Stimulated activated CD8-positive, alpha-beta memory T cell treated with anti-CD3 and anti-CD28 coated beads, Interleukin-4, amount 100 ng/mL, for 1 hour (primary cell): ENCODE data around the gene TMCC3.
"Not testable (repeated sequence)": the region's sequence is repeated elsewhere in the genome, so short reads cannot be mapped to it uniquely, and the experiment has no call there.

Experiments
- DNase-seq, 2 donors: peaks; one replicate each; pipeline ENCODE4 v3.0.0-alpha.2; 2020; ENCODE audit warnings: low read depth in 2 of 2, low spot score in 1 of 2

TMCC3 gene

DNA sequence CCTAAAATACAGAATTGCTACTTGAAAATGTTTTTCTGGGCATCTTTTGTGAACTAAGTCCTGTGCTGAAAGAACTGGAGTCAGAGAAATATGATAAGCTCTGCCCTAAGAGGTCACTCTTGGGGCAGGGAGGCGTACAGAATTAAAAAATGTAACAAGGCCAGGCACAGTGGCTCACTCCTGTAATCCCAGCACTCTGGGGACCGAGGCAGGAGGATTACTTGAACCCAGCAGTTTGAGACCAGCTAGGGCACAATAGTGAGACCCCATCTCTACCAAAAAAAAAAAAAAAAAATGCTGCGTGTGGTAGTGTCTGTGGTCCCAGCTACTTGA, 46.0 kb downstream of the TMCC3 start:
- no peak for DNase-seq

DNA sequence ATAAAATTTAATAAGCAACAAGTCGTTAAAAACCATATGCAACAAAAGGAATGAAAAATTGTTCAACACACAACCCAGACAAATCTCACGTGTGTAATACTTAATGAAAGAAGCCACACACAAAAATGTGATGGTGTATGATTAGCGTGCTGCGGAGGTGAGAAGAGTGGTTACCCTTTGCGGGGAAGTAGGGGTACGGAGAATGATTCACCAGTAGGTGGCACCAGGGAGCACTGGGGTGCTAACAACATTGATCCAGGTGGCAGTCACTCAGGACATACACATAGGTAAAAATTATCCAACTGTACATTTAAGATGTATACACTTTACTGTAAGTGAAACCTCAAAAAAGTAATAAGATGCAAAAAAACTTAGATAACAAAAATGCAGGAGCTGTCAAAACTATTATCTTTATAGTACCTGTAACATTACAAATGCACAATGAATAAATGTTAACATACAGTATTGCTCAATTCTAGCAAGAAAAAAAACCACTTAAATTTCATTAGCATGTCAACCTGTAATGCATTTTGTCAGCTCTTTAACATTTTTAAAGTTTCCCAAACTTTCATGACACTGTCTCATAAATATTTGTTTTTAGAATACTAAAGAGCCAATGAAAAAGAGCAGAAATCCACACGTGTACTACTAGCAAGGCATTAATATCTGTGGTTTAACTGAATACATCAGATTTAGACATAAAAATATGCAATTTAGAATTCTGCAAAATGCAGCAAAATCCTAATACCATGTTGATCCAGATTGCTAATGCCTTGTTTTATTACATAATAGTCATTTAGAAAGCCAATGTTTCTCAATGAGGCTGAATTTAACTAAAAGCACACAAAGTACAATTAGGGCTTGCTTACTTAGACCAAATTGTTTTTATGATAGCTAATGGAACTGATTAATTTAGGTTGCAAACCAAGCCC, 46.7 kb downstream of the TMCC3 start:
- DNase-seq, result peak; percentile 7 to 27

- no peak for DNase-seq
These were observed 48.3 kb downstream of the TMCC3 start for GRCh38 chr12:94602024-94602423.

GRCh38 chr12:94601307-94601706, 49.0 kb downstream of the TMCC3 start:
- not testable (repeated sequence) for DNase-seq

- DNase-seq, result no peak
These were observed 51.2 kb downstream of the TMCC3 start for GRCh38 chr12:94599189-94599588.

GRCh38 chr12:94597268-94597667, 53.1 kb downstream of the TMCC3 start:
- no peak for DNase-seq

DNA sequence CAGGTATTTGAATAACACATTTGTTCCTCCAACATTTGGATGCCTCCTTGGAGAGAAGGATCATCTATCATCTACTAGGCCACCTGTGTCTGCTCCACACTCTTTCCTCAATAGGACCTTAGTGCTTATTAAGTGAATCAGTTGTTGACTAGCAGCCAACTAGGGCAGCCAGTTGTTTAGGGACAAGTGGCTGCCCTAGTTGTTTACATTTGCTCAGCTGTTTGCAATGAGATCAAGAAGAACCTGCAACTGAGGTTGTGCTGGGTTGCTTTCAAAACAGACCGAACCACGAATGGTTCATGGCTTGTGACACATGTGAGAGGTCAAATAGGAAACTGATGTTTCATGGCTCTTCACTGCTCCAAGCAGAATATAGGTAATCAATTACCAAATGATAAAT, 53.8 kb downstream of the TMCC3 start:
- no peak for DNase-seq

- no peak for DNase-seq
These were observed 55.2 kb downstream of the TMCC3 start for GRCh38 chr12:94595152-94595551.

DNA sequence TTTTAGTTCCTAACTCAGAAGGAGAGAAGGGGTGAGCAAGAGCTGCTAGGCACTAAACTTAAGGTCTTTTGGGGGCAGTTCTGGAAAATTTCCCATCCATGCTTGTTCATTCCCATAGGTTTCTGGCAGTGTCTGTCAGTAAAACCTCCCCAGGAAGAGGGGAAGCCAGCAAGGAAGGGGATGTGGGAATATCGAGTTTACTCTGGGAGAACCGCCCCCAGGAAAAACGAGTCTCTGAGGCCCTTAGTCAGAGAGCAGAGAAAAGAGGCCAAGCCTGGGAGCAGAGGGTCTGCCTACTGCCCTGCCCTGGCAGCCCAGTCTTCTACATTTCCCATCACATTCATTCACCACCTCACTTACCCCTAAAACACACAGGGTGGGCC, 55.9 kb downstream of the TMCC3 start:
- no peak for DNase-seq

DNA sequence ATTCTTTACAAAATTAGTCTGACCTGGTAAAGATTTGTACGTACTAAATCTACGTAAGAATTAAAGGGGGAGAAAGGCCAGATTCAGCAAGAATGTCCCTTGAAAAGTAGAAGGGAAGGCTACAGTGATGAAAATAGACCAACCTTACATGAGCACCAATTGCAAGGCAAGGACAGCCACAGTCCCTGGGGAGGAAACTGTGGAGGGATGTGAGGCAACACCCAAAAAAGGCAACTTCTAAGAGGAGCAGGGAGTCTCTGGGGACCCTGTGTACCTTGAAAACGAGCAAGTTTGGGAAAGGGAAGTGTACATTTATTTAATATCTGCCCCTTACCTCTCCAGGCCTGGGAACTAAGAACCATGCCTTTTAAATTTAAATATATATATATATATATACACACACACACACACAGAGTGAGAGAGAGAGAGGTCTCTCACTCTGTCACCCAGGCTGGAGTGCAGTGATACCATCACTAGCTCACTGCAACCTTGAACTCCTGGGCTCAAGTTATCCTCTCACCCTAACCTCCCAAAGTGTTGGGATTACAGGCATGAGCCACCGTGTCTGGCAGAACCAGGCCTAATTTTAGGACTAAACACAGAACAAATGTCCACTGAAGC, 56.4 kb downstream of the TMCC3 start:
- DNase-seq, result no peak

DNA sequence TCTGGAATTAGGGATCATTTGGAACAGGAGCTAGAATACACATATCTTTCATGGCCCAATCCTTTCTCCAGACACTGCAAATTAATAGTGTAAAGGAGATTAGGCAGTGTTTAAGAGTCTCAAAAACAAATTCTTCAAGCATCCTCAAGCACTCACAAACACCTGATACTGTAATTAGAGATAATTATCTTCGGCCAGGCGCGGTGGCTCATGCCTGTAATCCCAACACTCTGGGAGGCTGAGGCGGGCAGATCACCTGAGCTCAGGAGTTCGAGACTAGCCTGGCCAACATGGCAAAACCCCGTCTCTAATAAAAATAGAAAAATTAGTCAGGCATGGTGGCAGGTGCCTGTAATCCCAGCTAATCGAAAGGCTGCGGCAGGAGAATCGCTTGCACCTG, 57.6 kb downstream of the TMCC3 start:
- not testable (repeated sequence) for DNase-seq

- DNase-seq, result no peak
These were observed 58.3 kb downstream of the TMCC3 start for GRCh38 chr12:94592080-94592479.

GRCh38 chr12:94590428-94590827, 59.9 kb downstream of the TMCC3 start:
- DNase-seq, result no peak

- DNase-seq, result no peak
These were observed 60.8 kb downstream of the TMCC3 start for GRCh38 chr12:94589591-94590001.

DNA sequence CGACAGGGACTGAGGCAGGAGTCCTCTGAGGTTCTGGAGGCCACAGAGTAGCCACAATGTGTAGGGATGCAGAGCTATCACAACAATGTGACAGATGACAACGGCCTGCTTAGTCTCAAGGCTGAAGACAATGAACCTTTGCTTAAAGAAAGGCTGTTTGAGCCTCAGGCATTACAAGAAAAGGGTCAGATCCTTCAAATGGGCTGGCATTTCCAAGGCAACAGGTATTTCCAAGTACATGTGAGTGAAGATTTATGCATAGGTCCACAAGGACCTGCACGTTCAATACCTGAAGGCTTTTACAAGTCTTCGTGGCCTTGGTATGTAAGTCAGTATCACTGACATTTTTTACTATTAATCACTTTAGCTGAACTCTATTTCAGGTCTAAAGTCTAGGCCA, 62.0 kb downstream of the TMCC3 start:
- DNase-seq, result no peak

DNA sequence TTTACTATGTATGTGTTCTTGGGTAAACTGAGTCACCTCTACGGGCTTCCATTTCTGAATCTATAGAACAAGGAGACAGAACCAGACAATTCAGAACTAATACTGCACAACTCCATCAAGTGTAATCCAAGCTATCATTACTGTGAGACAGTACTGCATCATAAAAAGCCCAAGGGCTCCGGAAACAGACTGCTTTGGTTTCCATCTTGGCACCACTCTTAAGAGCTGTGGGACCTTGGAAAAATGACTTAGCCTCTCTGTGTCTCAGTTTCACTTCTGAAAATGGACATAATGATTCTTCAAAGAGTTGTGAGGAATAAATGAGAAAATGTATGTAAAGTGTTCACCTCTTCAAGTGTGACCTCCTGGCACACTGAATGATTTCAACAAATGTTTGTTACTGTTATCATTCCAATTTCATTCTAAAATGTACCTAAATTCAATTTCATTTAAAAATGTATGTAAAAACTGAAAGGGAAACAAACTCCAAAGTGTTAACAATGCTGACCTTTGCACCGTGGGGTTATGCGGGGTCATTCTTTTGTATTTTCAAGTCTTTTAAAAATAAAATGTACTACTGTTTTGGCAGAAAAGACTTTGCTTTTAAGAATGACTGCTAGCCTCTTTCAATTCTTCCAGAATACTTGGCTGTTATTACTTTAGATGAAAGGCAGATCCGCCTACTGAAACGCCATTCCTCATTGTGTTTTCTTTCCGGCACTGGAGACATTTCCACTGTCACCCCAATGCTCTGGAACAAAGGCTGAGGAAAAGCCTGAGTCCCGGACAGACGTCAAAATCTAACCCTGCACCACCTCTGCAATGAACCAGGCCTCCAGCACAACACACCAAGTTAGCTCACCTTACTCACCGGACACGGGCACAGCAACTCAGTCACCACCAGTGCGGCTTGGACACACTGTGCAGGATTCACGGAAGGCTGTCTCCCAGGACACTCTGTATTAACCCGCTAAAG, 62.8 kb downstream of the TMCC3 start:
- DNase-seq, result no peak

DNA sequence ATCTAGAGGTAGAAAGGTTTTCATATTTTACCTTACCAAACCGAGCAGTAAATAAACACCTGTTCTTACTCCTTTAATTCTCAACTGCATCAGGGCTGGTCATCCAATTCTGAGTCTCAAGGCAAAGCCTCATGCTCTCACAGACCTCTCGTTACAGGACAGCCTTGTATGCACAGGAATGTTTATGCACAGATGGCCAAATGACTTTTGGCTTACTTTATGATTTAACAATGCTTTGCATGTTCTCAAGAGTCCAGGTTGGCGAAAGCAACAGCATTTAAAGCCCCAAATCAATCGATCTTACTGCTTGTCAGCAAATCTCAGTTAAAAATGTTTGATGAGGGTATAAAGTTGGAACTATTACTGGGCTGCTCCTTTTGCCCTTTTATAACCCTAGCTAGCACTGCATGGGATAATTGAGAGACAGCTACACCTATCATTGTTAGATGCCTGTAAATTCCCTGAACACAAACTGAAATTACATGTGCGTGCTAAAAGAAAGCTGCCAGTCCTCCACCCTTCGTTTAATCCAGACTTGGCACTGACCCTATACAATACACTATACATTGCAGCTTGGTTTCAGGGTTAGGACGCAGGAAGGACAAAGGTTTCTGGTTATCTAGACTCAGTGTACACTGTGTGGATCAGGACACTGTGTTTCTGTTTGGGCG, 63.6 kb downstream of the TMCC3 start:
- no peak for DNase-seq

DNA sequence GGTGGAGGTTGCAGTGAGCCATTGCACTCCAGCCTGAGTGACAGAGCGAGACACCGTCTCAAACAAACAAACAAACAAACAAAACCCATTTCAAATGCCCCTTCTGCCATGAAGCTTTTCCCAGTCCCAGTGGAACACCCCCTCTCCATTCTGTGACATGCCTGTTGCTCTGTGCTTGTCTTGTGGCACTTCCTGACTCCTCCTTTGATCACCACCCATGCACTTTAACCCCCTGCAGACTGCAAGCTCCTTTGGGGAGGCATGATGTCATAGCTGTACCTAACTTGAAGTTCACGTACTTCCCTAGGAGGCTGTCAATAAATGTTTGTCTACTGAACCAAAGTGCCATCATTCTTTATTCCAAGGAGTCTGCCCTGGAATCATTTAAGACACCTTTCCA, 64.7 kb downstream of the TMCC3 start:
- DNase-seq, result no peak

DNA sequence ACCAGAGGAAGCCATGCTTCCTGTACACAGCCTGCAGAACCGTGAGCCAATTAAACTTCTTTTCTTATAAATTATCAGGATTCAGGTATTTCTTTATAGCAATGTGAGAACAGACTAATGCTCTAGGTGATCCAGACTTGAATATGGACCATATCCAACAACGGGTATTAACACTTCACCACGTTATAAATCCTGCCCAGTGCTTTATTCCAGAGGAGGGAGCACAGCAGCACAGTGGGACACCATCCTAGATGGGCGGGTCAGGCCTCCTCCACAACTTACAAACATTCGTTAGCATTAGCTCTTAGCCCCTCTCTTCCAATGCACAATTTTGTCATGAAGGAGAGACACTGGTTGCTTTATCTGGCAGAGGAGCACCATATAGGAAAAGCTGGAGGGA, 66.0 kb downstream of the TMCC3 start:
- DNase-seq, result no peak

GRCh38 chr12:94582591-94582990, 67.8 kb downstream of the TMCC3 start:
- DNase-seq, result no peak
